MM.1S (cell line): ENCODE data around the gene PITRM1.

Experiments
- DNase-seq: peaks from one replicate; pipeline ENCODE4 v3.0.0-alpha.2; 2015
- H2AFZ ChIP-seq: fragments of 300-600 bp; sonication (generic); 2 replicates; pipeline ENCODE4 v1.6.0; 2016; ENCODE audit warnings: antibody characterized with exemption, low read length
- H3F3A ChIP-seq: fragments of 300-600 bp; sonication (generic); 2 replicates; pipeline ENCODE4 v1.6.1; 2016; ENCODE audit warnings: mild to moderate bottlenecking, antibody characterized with exemption, low read length, moderate library complexity, mixed read lengths; ENCODE audit not compliant: insufficient read depth
- H3K27ac ChIP-seq: fragments of 300-600 bp; sonication (generic); 2 replicates; pipeline ENCODE4 v1.5.1; 2016; ENCODE audit warnings: mild to moderate bottlenecking, low read length
- H3K27me3 ChIP-seq: fragments of 300-600 bp; sonication (generic); replicated peaks from 2 replicates; pipeline ENCODE4 v1.6.0; 2016; ENCODE audit warnings: low read length; ENCODE audit not compliant: insufficient read depth
- H3K36me3 ChIP-seq: fragments of 300-600 bp; sonication (generic); replicated peaks from 2 replicates; pipeline ENCODE4 v1.6.1; 2016; ENCODE audit warnings: mild to moderate bottlenecking, low read length, mixed read lengths; ENCODE audit not compliant: insufficient read depth
- H3K4me1 ChIP-seq: fragments of 300-600 bp; sonication (generic); 2 replicates; pipeline ENCODE4 v1.6.1; 2016; ENCODE audit warnings: low read length, mixed read lengths
- H3K4me2 ChIP-seq: fragments of 300-600 bp; sonication (generic); 2 replicates; pipeline ENCODE4 v1.6.0; 2016; ENCODE audit warnings: low read depth, low read length
- H3K4me3 ChIP-seq: fragments of 300-600 bp; sonication (generic); 2 replicates; pipeline ENCODE4 v1.5.1; 2016; ENCODE audit warnings: low read length, mixed read lengths
- H3K79me2 ChIP-seq: fragments of 300-600 bp; sonication (generic); 2 replicates; pipeline ENCODE4 v1.6.1; 2016; ENCODE audit warnings: mixed run types, low read length, mixed read lengths
- H3K9ac ChIP-seq: fragments of 300-600 bp; sonication (generic); 2 replicates; pipeline ENCODE4 v1.6.1; 2016; ENCODE audit warnings: low read length, mixed read lengths
- H3K9me2 ChIP-seq: fragments of 300-600 bp; sonication (generic); replicated peaks from 2 replicates; pipeline ENCODE4 v1.6.1; 2016; ENCODE audit warnings: mild to moderate bottlenecking, low read length, mixed read lengths; ENCODE audit not compliant: insufficient read depth
- H3K9me3 ChIP-seq: fragments of 300-600 bp; sonication (generic); replicated peaks from 2 replicates; pipeline ENCODE4 v1.6.1; 2016; ENCODE audit warnings: mild to moderate bottlenecking, low read length, mixed read lengths; ENCODE audit not compliant: insufficient read depth
- H4K20me1 ChIP-seq: fragments of 300-600 bp; sonication (generic); 2 replicates; pipeline ENCODE4 v1.6.1; 2016; ENCODE audit warnings: mild to moderate bottlenecking, low read length, moderate library complexity, mixed read lengths; ENCODE audit not compliant: insufficient read depth
- CTCF ChIP-seq: fragments of 300-600 bp; sonication (generic); IDR thresholded peaks from 2 replicates; pipeline ENCODE4 v1.5.1; 2016; ENCODE audit warnings: antibody characterized with exemption, low read length, mixed read lengths
- EZH2 ChIP-seq: fragments of 300-600 bp; sonication (generic); optimal IDR thresholded peaks from 2 replicates; pipeline ENCODE3; 2017; ENCODE audit warnings: low read depth, mild to moderate bottlenecking, antibody characterized with exemption, low read length, mixed read lengths
- EZH2phosphoT487 ChIP-seq: fragments of 300-600 bp; sonication (generic); IDR thresholded peaks from 2 replicates; pipeline ENCODE4 v1.6.1; 2018; ENCODE audit warnings: antibody characterized with exemption, low read length

The PITRM1 gene

GRCh38 chr10:3116508-3117100, 56.0 kb downstream of the PITRM1 start:
- no peak overlapping the region for H3K4me2 ChIP-seq
- H3K4me1 ChIP-seq: no peaks in the 10 kb centered on the region
- H4K20me1 ChIP-seq: no peaks in the 10 kb centered on the region
- H3K36me3 ChIP-seq: no peaks in the 10 kb centered on the region
- no peaks in the 10 kb centered on the region for H3F3A ChIP-seq
- H3K79me2 ChIP-seq: no peaks in the 10 kb centered on the region
- no peak for TF ChIP-seq CTCF
- no peak for TF ChIP-seq EZH2phosphoT487
- no peak for TF ChIP-seq EZH2
- H3K27ac ChIP-seq: no peak overlapping the region
- no peak for DNase-seq
- no peak overlapping the region for H3K9ac ChIP-seq
- no peaks in the 10 kb centered on the region for H3K27me3 ChIP-seq
- no peaks in the 10 kb centered on the region for H3K9me2 ChIP-seq
- H3K9me3 ChIP-seq: no peaks in the 10 kb centered on the region
- no peak overlapping the region for H2AFZ ChIP-seq
- no peak overlapping the region for H3K4me3 ChIP-seq

- Histone ChIP-seq H2AFZ (no peak overlapping the region), H3K4me2 (no peak overlapping the region), H3K36me3 (no peaks in the 10 kb centered on the region), H3K27me3 (no peaks in the 10 kb centered on the region), H3F3A (no peaks in the 10 kb centered on the region), H3K9ac (no peak overlapping the region), H4K20me1 (no peaks in the 10 kb centered on the region), H3K9me2 (no peaks in the 10 kb centered on the region), H3K79me2 (no peaks in the 10 kb centered on the region), H3K4me3 (no peak overlapping the region), H3K9me3 (no peaks in the 10 kb centered on the region), H3K27ac (no peak overlapping the region), H3K4me1 (no peaks in the 10 kb centered on the region)
- TF ChIP-seq CTCF (no peak), EZH2 (no peak), EZH2phosphoT487 (no peak)
- DNase-seq: no peak
Observed at GRCh38 chr10:3115685-3116084, 56.9 kb downstream of the PITRM1 start.

- H4K20me1 ChIP-seq: no peaks in the 10 kb centered on the region
- H3K4me2 ChIP-seq: no peak overlapping the region
- H3F3A ChIP-seq: no peaks in the 10 kb centered on the region
- no peaks in the 10 kb centered on the region for H3K9me3 ChIP-seq
- no peaks in the 10 kb centered on the region for H3K79me2 ChIP-seq
- H3K9ac ChIP-seq: no peak overlapping the region
- H3K36me3 ChIP-seq: no peaks in the 10 kb centered on the region
- H3K4me1 ChIP-seq: no peaks in the 10 kb centered on the region
- no peak overlapping the region for H2AFZ ChIP-seq
- no peaks in the 10 kb centered on the region for H3K9me2 ChIP-seq
- H3K27me3 ChIP-seq: no peaks in the 10 kb centered on the region
- H3K4me3 ChIP-seq: no peak overlapping the region
- no peak for DNase-seq
- TF ChIP-seq CTCF: no peak
- TF ChIP-seq EZH2: no peak
- no peak for TF ChIP-seq EZH2phosphoT487
- no peak overlapping the region for H3K27ac ChIP-seq
Observed at GRCh38 chr10:3113343-3113720, 59.2 kb downstream of the PITRM1 start.
